Measurements from ENCODE around the gene ZNF774.

- TF ChIP-seq, protein P1, sequence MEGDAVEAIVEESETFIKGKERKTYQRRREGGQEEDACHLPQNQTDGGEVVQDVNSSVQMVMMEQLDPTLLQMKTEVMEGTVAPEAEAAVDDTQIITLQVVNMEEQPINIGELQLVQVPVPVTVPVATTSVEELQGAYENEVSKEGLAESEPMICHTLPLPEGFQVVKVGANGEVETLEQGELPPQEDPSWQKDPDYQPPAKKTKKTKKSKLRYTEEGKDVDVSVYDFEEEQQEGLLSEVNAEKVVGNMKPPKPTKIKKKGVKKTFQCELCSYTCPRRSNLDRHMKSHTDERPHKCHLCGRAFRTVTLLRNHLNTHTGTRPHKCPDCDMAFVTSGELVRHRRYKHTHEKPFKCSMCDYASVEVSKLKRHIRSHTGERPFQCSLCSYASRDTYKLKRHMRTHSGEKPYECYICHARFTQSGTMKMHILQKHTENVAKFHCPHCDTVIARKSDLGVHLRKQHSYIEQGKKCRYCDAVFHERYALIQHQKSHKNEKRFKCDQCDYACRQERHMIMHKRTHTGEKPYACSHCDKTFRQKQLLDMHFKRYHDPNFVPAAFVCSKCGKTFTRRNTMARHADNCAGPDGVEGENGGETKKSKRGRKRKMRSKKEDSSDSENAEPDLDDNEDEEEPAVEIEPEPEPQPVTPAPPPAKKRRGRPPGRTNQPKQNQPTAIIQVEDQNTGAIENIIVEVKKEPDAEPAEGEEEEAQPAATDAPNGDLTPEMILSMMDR (IDR thresholded peaks at IDR 0.05; ENCODE audit: borderline replicate concordance, extremely low read depth, low read length, poor library complexity, severe bottlenecking): no peak
- TF ChIP-seq EZH2 (IDR thresholded peaks at IDR 0.05; ENCODE audit: borderline replicate concordance, low read depth, low read length, severe bottlenecking): no peak
Measured at GRCh38 chr15:90358124-90359033, 6.3 kb downstream of the ZNF774 start.

Data from DND-41 (cell line).